GM20000 (cell line): ENCODE results near the gene MTTP.

Experiments used
- DNase-seq: peaks from one replicate; pipeline ENCODE4 v3.0.0; 2012; ENCODE audit warnings: low spot score
- TF ChIP-seq, protein P1 (sequence below): IDR thresholded peaks from 2 replicates; pipeline ENCODE4 v1.5.1; 2012; ENCODE audit warnings: mild to moderate bottlenecking, control low read depth; ENCODE audit errors: extremely low read depth, missing control alignments

The MTTP gene

DNA sequence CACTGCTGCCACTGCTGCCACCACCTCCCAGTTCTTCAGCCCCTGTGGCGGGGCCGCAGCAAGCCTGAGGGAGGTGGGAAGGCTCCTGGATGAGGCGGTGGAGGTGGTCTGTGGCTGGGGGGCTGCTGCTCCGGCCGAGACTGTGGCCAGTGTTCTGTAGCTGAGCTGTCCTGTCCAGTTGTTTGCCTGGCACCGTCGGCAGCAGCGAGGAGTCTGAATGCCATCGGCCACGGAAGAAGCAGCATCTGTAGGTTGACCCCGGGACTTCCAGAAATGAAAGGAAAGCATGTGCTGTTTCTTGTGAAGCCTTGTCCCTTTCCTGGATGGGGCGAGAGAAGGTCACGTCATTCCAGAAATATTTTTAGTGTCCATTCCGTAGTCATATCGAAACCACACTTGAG lies 79.7 kb downstream of the MTTP start:
- TF ChIP-seq, protein P1, sequence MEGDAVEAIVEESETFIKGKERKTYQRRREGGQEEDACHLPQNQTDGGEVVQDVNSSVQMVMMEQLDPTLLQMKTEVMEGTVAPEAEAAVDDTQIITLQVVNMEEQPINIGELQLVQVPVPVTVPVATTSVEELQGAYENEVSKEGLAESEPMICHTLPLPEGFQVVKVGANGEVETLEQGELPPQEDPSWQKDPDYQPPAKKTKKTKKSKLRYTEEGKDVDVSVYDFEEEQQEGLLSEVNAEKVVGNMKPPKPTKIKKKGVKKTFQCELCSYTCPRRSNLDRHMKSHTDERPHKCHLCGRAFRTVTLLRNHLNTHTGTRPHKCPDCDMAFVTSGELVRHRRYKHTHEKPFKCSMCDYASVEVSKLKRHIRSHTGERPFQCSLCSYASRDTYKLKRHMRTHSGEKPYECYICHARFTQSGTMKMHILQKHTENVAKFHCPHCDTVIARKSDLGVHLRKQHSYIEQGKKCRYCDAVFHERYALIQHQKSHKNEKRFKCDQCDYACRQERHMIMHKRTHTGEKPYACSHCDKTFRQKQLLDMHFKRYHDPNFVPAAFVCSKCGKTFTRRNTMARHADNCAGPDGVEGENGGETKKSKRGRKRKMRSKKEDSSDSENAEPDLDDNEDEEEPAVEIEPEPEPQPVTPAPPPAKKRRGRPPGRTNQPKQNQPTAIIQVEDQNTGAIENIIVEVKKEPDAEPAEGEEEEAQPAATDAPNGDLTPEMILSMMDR, result no peak
- DNase-seq, result no peak

DNA sequence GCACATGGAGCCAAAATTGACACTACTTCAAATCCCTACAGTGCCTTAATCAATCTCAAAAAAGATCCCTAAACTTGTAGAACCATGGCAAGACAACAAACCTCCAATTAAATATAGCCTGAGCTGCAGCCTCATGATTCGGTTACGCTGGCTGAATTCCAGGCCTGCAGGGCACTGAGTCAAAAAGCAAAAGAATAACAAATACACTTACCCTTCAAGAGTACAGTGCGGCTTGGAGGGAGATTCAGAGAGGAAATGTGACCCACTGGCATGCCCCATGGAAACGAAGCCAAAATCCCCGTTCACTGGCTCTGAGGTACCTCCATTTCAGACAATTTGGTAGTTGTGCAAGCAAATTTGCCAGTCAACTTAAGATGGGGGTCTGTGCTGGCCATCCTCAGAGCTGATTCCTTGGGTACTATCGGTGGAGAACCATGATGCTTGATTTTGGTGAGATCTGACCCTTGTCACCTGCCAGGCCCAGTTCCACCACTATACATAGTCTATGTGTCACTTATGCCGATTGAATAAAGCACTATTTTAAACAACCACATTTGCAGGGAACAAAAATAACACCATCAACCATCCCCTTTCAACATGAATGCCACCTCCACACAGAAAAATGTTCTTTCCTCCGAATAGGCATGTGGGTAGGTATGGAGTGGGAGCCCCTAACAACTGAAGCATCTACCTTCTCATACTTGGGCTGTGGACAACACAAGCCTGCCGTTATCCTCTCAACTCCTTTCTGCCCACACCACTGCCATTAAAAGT lies 80.9 kb downstream of the MTTP start:
- DNase-seq, result no peak
- TF ChIP-seq, protein P1, result no peak

DNA sequence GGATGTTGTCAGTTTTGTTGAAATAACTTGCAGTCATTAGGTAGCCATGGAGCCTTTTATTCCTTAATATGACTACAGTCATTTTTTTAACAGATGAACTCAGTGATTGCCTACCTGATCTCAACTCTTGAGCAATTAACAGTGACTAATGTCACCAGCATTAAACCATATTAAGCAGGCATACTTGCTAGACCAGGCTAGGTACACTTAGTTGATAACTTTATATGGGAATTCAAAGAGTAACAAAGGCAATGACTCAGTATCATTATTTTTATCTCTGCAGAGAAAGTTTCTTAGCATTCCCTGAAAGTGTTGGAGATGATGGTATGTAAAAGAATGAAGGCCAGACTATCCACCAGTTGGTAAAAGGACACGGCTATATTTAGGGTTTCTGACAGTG lies 83.2 kb downstream of the MTTP start, which contains the start of gene C4orf54:
C4orf54 (minus strand) TSS at position 31 of the 400 bp plus-strand sequence. CDS start 3,180 bp downstream, outside the sequence.
- DNase-seq, result no peak
- TF ChIP-seq, protein P1, result no peak

DNA sequence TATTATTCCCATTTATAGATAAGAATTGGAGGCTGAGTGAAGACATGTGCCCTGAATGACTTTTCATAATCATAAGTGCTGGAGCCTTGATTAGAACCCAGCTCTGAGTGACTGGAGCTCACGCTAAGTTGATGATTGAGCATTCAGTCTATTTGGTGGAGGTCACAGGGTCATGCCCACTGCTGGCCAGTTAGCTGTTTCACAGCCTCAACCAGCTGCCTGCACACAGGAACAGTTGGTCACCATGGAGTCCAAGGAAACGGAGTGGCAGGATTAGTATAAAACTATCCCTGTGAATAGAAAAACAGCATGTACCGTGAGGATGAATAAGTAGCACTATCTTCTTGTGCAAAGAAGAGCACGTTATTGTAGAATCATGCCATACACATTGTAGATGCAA lies 84.0 kb downstream of the MTTP start:
- TF ChIP-seq, protein P1, result no peak

DNA sequence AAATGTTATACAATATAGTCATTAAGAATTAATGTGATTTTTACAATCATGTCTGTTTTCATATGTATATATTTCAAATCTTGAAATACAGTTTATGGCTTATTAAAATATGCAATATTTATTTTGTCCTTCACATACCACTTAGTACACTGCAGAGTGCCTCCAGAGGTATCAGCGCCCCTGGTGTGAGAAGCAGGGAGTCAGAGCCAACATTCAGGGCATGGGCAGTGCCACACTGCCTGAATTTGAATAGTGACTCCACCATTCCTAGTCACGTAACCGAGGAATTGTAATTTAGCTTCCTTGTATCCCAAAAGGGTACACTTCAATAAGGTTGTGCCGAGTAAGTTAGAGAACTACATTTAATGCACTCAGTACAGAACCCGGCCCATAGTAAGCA lies 87.3 kb downstream of the MTTP start:
- no peak for DNase-seq
- TF ChIP-seq, protein P1, result no peak

More for the DNA sequence above, 84.0 kb downstream of the MTTP start:
- DNase-seq, result no peak

DNA sequence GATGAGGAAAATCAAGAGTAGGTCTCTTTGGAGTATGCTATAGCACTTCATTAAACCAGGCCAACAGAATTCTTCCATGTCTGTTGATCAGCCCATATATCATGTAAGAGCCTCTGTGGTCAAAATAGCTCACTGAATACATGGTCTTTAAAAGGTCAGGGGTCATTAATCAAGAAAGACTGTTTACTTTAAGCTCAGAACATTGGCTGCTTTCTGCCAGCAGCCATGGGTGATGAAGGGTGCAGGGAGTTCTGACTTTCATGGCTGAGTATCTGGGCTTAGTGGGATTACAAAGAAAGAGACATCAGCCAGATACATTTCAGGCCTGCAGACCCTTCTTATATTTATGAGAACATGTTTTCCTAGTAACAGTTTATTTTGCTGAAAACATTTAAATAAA lies 90.1 kb downstream of the MTTP start:
- no peak for DNase-seq
- TF ChIP-seq, protein P1, result no peak

DNA sequence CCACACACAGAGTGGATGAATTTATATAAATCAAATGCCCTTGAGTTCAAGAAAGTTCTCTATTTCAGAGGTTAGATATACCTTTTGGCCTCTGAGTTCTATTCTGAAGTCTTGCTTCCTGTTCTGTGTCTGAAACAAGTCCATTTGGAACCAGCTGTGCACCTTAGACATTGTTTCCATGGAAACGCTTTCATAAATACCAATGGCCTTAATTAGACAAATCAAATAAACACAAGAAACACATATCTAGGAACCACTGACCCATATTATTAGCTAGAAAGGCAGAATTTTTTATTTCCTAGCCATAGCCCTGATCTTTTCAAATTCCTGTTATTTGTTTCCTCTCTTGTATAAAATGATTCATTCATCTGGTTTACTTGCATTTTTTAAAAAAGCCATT lies 91.4 kb downstream of the MTTP start:
- TF ChIP-seq, protein P1, result no peak
- DNase-seq, result no peak
